GM10847 (cell line): Measurements from ENCODE around the gene VASN.

Experiments used
- POLR2A ChIP-seq: IDR thresholded peaks from 2 replicates; pipeline ENCODE4 v1.6.1; 2011; ENCODE audit not compliant: insufficient read length; ENCODE audit errors: extremely low read depth

Gene VASN

GRCh38 chr16:4347010-4347409 is 24.6 kb upstream of the VASN start:
- TF ChIP-seq POLR2A = no peak

- no peak for TF ChIP-seq POLR2A
Observed at GRCh38 chr16:4347765-4348509, 23.7 kb upstream of the VASN start.

GRCh38 chr16:4349332-4349731 is 22.3 kb upstream of the VASN start:
- TF ChIP-seq POLR2A = no peak

- TF ChIP-seq POLR2A = no peak
Observed at GRCh38 chr16:4350365-4350786, 21.3 kb upstream of the VASN start.

GRCh38 chr16:4350787-4351659 is 20.6 kb upstream of the VASN start, which contains the start of gene PAM16:
Gene PAM16 (minus strand): TSS chr16:4351321. CDS start chr16:4351234, 87 bp downstream.
- TF ChIP-seq POLR2A = peak; percentile 88

GRCh38 chr16:4351880-4352279 is 19.8 kb upstream of the VASN start:
- no peak for TF ChIP-seq POLR2A

GRCh38 chr16:4352843-4353242 is 18.8 kb upstream of the VASN start:
- no peak for TF ChIP-seq POLR2A

- TF ChIP-seq POLR2A = no peak
Observed at GRCh38 chr16:4353675-4354074, 18.0 kb upstream of the VASN start.

- no peak for TF ChIP-seq POLR2A
Observed at GRCh38 chr16:4354512-4355409, 16.9 kb upstream of the VASN start.

GRCh38 chr16:4356820-4357219 is 14.8 kb upstream of the VASN start:
- TF ChIP-seq POLR2A = no peak

- TF ChIP-seq POLR2A = no peak
Observed at GRCh38 chr16:4358236-4358635, 13.4 kb upstream of the VASN start.

- no peak for TF ChIP-seq POLR2A
Observed at GRCh38 chr16:4358831-4359561, 12.7 kb upstream of the VASN start.

- no peak for TF ChIP-seq POLR2A
Observed at GRCh38 chr16:4359914-4360313, 11.7 kb upstream of the VASN start.

- no peak for TF ChIP-seq POLR2A
Observed at GRCh38 chr16:4360538-4361021, 11.1 kb upstream of the VASN start.
